Peyer's patch (tissue), 4 donors: Measurements from ENCODE around the gene CAPN5. TPM values are rescaled to one million over a fixed set of nuclear protein-coding genes. Genes with fewer than 3 reads are reported as not detected.

Experiments
- DNase-seq, 3 donors: peaks; one replicate each; pipeline ENCODE4 v3.0.0-alpha.2; 2017 to 2019
- H3K27ac ChIP-seq, 4 donors: fragments of 200-600 bp; sonication (generic); one replicate each; pipeline ENCODE4 v1.5.1; 2016 to 2019
- H3K27me3 ChIP-seq, 2 donors: fragments of 200-600 bp; sonication (generic); one replicate each; pipeline ENCODE4 v1.5.1; 2019
- H3K36me3 ChIP-seq, 3 donors: fragments of 200-600 bp; sonication (generic); one replicate each; pipeline ENCODE4 v1.5.1; 2016 to 2019
- H3K4me1 ChIP-seq, 4 donors: fragments of 200-600 bp; sonication (generic); one replicate each; pipeline ENCODE4 v1.5.1; 2016 to 2019
- H3K4me3 ChIP-seq, 4 donors: fragments of 200-600 bp; sonication (generic); 1 replicate in 3 of 4; 2 replicates in 1 of 4; pipeline ENCODE4 v1.5.1; 2016 to 2019; ENCODE audit warnings: mild to moderate bottlenecking in 1 of 4
- H3K9me3 ChIP-seq, 4 donors: fragments of 200-600 bp; sonication (generic); one replicate each; pipeline ENCODE4 v1.5.1; 2016 to 2019; ENCODE audit warnings: mild to moderate bottlenecking in 1 of 4
- POLR2A ChIP-seq, 2 donors: fragments of 450-650 bp; IDR thresholded peaks; one replicate each; pipeline ENCODE4 v1.5.1; 2017; ENCODE audit warnings: antibody characterized with exemption in 2 of 2, mild to moderate bottlenecking in 2 of 2, moderate library complexity in 2 of 2
- total RNA-seq, 4 donors: library from RNA; depleted of rRNA; stranded (reverse); fragments of >200 nt; gene quantifications; one replicate each; pipeline ENCODE4 v1.1.0, GENCODE V29; 2016
- TF ChIP-seq, protein P1 (sequence below), 6 experiments: fragments of 450-650 bp in 4 of 6; fragments of 200-600 bp in 2 of 6; sonication (generic) in 1 of 6; IDR thresholded peaks; one replicate each; pipeline ENCODE4 v1.5.1; 2017 to 2019; ENCODE audit warnings: antibody characterized with exemption in 6 of 6, mild to moderate bottlenecking in 3 of 6, moderate library complexity in 1 of 6

CAPN5 gene
- total RNA-seq, 4 donors from 2014 or later: 75.9 to 203 (median 162) TPM

DNA sequence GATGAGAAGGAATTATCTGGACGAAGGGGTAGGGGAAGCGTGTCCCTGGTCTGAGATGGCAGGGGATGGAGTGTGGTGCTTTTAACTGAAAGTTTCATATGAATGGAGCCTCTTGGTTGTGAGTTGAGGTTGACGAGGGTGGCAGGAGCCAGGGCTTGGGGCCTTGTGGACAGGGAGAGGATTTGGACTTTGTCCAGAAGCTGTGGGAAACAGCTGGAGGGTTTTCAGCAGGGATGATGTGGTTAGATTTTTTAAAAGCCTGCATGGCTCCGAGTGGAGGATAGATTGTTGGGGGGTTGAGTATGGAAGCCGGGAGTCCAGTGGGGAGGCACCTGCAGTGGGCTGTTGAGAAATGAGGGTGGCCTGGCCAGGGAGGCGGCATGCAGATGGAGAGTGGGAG, 86.1 kb downstream of the CAPN5 start:
- no peak overlapping the region for H3K4me3 ChIP-seq
- no peaks in the 10 kb centered on the region for H3K9me3 ChIP-seq
- TF ChIP-seq POLR2A (IDR thresholded peaks at IDR 0.05): no peak
- TF ChIP-seq, protein P1, sequence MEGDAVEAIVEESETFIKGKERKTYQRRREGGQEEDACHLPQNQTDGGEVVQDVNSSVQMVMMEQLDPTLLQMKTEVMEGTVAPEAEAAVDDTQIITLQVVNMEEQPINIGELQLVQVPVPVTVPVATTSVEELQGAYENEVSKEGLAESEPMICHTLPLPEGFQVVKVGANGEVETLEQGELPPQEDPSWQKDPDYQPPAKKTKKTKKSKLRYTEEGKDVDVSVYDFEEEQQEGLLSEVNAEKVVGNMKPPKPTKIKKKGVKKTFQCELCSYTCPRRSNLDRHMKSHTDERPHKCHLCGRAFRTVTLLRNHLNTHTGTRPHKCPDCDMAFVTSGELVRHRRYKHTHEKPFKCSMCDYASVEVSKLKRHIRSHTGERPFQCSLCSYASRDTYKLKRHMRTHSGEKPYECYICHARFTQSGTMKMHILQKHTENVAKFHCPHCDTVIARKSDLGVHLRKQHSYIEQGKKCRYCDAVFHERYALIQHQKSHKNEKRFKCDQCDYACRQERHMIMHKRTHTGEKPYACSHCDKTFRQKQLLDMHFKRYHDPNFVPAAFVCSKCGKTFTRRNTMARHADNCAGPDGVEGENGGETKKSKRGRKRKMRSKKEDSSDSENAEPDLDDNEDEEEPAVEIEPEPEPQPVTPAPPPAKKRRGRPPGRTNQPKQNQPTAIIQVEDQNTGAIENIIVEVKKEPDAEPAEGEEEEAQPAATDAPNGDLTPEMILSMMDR (IDR thresholded peaks at IDR 0.05): no peak
- H3K36me3 ChIP-seq: no peaks in the 10 kb centered on the region
- H3K27ac ChIP-seq: no peak overlapping the region
- H3K4me1 ChIP-seq: peaks cover 0 to 15% (median 0%) of the 10 kb centered on the region in 4 donors
- DNase-seq: no peak
- H3K27me3 ChIP-seq: no peaks in the 10 kb centered on the region

DNA sequence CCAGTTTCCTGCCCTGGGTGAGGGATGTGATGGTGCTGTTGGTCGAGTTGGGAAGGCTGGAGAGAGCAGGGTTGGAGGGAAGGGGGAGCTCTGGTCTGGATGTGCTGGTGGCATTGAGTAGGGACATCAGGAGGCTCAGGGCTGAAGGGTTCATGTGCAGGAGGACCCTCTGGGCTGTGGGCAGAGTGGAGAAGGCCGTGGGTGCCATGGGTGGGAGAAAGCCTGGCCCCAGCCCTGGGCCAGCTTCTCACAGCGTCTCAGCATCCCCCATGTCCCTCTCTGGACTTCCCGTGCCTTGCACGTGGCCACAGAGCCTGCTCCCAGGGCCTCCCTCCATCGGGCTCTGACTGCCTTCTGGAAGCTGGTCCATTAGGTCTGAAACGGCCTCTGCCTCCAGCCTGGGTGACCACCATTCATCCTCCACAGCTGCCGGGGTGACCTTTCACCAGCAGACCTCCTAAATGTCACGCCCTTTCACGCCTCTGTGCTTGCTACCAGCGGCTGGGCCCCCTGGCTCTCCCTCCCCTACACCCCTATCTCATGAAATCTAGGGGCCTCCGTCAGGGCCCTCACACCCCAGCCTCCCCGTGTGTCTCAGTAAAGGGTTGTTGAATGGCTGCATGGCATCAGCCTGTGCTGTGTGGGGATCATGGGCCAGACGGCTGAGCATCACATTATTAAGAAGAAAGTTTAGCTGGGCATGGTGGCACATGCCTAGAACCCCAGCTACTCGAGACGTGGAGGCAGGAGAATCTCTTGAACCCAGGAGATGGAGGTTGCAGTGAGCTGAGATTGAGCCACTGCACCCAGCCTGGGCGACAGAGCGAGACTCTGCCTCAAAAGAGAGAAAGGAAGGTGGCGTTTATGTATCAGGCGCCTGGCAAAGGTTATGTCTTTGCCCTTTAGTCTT, 86.8 kb downstream of the CAPN5 start:
- H3K9me3 ChIP-seq: no peaks in the 10 kb centered on the region
- no peak overlapping the region for H3K4me3 ChIP-seq
- no peaks in the 10 kb centered on the region for H3K27me3 ChIP-seq
- TF ChIP-seq POLR2A (IDR thresholded peaks at IDR 0.05): no peak
- TF ChIP-seq, protein P1 (IDR thresholded peaks at IDR 0.05): no peak
- no peak overlapping the region for H3K27ac ChIP-seq
- H3K36me3 ChIP-seq: no peaks in the 10 kb centered on the region
- H3K4me1 ChIP-seq: peaks cover 0 to 11% (median 0%) of the 10 kb centered on the region in 4 donors
- DNase-seq: no peak

DNA sequence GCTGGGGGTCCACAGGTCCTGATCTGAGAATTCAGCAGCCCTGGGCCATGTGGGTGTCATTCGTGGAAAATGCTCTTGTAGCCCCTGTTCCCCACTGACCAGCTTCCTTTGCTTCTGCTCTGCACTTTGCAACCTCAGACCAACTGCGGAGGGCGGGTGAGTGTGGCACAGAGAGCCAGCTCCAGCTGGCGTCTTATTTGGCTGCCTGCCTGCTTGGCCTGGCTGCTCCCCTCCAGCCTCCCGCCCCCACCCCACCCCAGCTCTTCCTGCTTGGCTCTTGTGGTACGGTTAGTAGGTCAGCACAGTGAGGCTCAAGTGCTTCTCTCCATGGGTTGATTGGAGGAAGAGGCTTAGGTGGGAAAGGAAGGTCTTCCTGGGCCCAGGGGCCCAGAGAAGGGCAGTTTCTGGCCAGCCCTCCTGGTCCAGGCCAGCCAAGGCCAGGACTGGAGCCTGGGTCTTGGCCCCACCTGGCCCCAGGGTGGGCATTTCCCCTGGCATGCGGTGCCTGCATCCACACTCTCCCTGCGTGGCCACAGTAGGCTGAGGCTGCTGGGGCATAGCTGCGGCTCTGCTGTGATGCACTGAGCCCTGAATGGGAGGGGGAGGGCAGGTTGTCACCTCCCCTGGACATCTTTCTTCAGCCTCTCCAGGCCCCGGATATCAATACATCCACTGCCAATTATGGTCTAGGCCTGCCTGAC, 87.8 kb downstream of the CAPN5 start:
- no peaks in the 10 kb centered on the region for H3K36me3 ChIP-seq

DNA sequence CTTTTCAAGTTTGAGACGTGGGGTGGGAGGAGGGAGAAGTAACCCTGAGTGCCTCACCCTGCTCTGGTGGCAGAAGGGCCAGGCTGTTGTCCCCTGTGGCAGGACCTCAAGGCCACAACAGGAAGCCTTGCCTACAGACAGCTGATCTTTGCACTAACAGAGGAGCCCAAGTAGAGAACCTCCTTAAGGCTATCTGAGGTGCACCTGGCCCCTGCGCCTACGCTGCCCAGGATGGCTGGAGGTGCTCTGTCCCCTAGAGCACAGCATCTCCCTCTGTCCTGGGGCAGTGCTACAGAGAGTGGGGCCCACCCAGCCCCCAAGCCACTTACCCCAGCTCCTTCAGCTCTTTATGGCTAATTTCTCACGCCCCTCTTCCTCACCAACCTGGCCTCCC, 88.3 kb downstream of the CAPN5 start:
- Histone ChIP-seq H3K27me3 (no peaks in the 10 kb centered on the region), H3K4me1 (peaks cover 0 to 11% (median 0%) of the 10 kb centered on the region in 4 donors), H3K4me3 (no peak overlapping the region), H3K27ac (no peak overlapping the region), H3K36me3 (no peaks in the 10 kb centered on the region), H3K9me3 (no peaks in the 10 kb centered on the region)
- DNase-seq: no peak
- TF ChIP-seq, protein P1 (IDR thresholded peaks at IDR 0.05): no peak

More for the DNA sequence above, 87.8 kb downstream of the CAPN5 start:
- DNase-seq: no peak
- no peak for TF ChIP-seq POLR2A (IDR thresholded peaks at IDR 0.05)
- TF ChIP-seq, protein P1 (IDR thresholded peaks at IDR 0.05): no peak
- no peaks in the 10 kb centered on the region for H3K9me3 ChIP-seq
- H3K4me1 ChIP-seq: peaks cover 0 to 11% (median 0%) of the 10 kb centered on the region in 4 donors
- H3K4me3 ChIP-seq: no peak overlapping the region
- H3K27ac ChIP-seq: no peak overlapping the region
- no peaks in the 10 kb centered on the region for H3K27me3 ChIP-seq

DNA sequence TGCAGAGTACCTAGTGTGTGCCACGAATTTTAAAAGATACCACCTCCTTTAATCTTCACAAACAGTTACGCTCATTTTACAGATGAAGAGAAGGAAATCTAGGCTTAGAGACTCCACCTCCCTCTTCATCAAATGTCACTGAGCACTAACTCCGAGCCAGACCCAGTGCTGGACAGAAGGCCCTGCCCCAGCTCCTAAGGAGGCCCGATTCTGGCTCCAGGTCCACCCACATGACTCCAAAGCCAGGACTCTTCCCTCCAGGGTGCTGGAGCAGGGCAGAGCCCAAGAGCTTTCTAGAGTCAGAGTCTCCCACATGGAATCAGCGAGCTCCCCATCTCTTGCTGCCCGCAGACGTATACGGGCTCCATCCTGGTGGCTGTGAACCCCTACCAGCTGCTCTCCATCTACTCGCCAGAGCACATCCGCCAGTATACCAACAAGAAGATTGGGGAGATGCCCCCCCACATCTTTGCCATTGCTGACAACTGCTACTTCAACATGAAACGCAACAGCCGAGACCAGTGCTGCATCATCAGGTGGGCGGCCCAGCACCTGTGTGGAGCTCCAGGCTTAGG, 88.9 kb downstream of the CAPN5 start:
- H3K9me3 ChIP-seq: no peaks in the 10 kb centered on the region
- TF ChIP-seq, protein P1 (IDR thresholded peaks at IDR 0.05): no peak
- no peak for TF ChIP-seq POLR2A (IDR thresholded peaks at IDR 0.05)
- no peaks in the 10 kb centered on the region for H3K27me3 ChIP-seq
- DNase-seq: no peak
- no peak overlapping the region for H3K4me3 ChIP-seq
- no peaks in the 10 kb centered on the region for H3K36me3 ChIP-seq
- H3K27ac ChIP-seq: no peak overlapping the region
- peaks cover 0 to 11% (median 0%) of the 10 kb centered on the region in 4 donors for H3K4me1 ChIP-seq
